Kidney (tissue), 14 donors: Measurements from ENCODE around the gene TLE1. TPM values are rescaled to one million over a fixed set of nuclear protein-coding genes. Genes with fewer than 3 reads are reported as not detected.

Experiments
- DNase-seq, 5 donors: peaks; one replicate each; pipeline ENCODE4 v3.0.0-alpha.2; 2013 to 2020
- FAIRE-seq: peaks from 2 replicates; lab custom pipeline; 2012; peaks lifted over from hg19 to GRCh38; lab: Jason Lieb, UNC
- H3K27ac ChIP-seq, 2 donors: one replicate each; pipeline ENCODE4 v1.7.0; 2013; ENCODE audit warnings: low read depth in 2 of 2, low read length in 2 of 2, inconsistent platforms in 1 of 2
- H3K27me3 ChIP-seq: one replicate; pipeline ENCODE4 v1.7.1; 2013; ENCODE audit warnings: low read length, inconsistent platforms; ENCODE audit not compliant: control insufficient read depth, insufficient read depth
- H3K36me3 ChIP-seq, 3 donors: one replicate each; pipeline versions ENCODE4 v1.7.0 to v1.7.1; 2013; ENCODE audit warnings: low read length in 3 of 3, control low read depth in 1 of 3, inconsistent platforms in 1 of 3; ENCODE audit not compliant: insufficient read depth in 3 of 3, control insufficient read depth in 2 of 3
- H3K4me1 ChIP-seq, 3 donors: one replicate each; pipeline versions ENCODE4 v1.7.0 to v1.7.1; 2013; ENCODE audit warnings: low read length in 3 of 3, inconsistent platforms in 1 of 3, low read depth in 1 of 3; ENCODE audit not compliant: control insufficient read depth in 2 of 3, insufficient read depth in 2 of 3
- H3K4me3 ChIP-seq, 3 donors: one replicate each; pipeline versions ENCODE4 v1.7.0 to v1.8.1; 2013; ENCODE audit warnings: low read length in 3 of 3, control low read depth in 1 of 3, inconsistent platforms in 1 of 3
- H3K9ac ChIP-seq, 3 donors: one replicate each; pipeline versions ENCODE4 v1.7.0 to v1.7.1; 2013; ENCODE audit warnings: low read length in 3 of 3, control low read depth in 1 of 3, inconsistent platforms in 1 of 3
- H3K9me3 ChIP-seq, 3 donors: one replicate each; pipeline versions ENCODE4 v1.7.0 to v1.7.1; 2013; ENCODE audit warnings: low read length in 3 of 3, control low read depth in 1 of 3, inconsistent platforms in 1 of 3; ENCODE audit not compliant: control insufficient read depth in 2 of 3, insufficient read depth in 1 of 3
- CTCF ChIP-seq: IDR thresholded peaks from 3 replicates; pipeline ENCODE4 v1.5.1; 2012; ENCODE audit warnings: mild to moderate bottlenecking, moderate library complexity, borderline replicate concordance; ENCODE audit not compliant: insufficient read depth; ENCODE audit errors: extremely low read depth
- intact Hi-C: fragments of 100-400 bp; cut with DNase I; formaldehyde crosslinking; loops from one replicate; pipeline ENCODE4 v1.11.1; 2022
- polyA plus RNA-seq: library from polyadenylated mRNA; stranded (reverse); fragments of 350-450 nt; fragmentation: Illumina TruSeq; extraction: RNeasy Lipid Tissue Mini Kit (QIAGEN cat#74804); gene quantifications from one replicate; pipeline ENCODE4 v1.2.3, GENCODE V29; 2014; ENCODE audit warnings: low read depth, low replicate concordance; ENCODE audit not compliant: insufficient read depth
- total RNA-seq: library from RNA; stranded (reverse); fragmentation: NEBNext Ultra II Directional; extraction: Animal tissue kit (Norgen Biotek cat#: 25700); gene quantifications from one replicate; pipeline ENCODE4 v1.2.1, GENCODE V29; 2021
- donor health status: control.
- donor health status: control.
- donor health status: control.
- donor health status: control.
- donor health status: control.
- donor health status: DM: yes; HTN: yes; CAD: no.
- donor health status: Normal renal cell carcinoma (clear cell type).

TLE1 gene
- total and polyA plus RNA-seq, 2 donors from 2014 or later: 10.8 to 52.5 TPM

- no peak for FAIRE-seq
- Histone ChIP-seq H3K9ac (no peak overlapping the region), H3K9me3 (no peaks in the 10 kb centered on the region), H3K27ac (no peak overlapping the region), H3K27me3 (no peaks in the 10 kb centered on the region), H3K4me3 (no peak overlapping the region), H3K4me1 (peaks cover 0 to 2% (median 0%) of the 10 kb centered on the region in 3 donors), H3K36me3 (no peaks in the 10 kb centered on the region)
- TF ChIP-seq CTCF: no peak
- intact Hi-C loops: no loop called here
- DNase-seq: peak in 1 of 5 donors; percentile 46
Measured at GRCh38 chr9:81542118-81542889, 147.0 kb downstream of the TLE1 start.

DNA sequence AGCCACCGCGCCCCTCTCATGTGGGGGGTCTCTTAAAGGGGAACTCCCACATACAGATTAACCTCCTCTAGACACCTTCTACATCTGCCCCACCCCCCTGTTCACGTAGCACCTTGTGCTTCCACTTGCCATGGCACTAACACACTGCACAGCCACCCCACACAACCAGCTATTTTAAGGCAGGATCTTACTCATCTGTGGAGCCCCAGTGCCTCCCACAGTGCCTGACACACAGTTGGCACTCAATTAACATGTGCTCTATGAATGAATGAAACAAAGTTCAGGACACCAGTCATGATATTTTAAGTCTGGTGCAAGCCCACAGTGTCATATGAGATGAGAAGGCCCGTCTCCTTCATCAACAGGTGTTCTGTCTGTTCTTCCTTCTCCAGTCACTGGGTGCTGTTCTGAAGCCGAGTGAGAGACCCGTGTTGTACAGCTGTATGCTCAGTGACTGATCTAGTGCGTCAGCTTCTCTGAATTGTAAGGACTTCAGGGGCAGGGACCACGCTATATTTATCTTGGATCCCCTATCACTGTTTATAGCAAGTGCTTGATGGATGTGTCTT lies 149.1 kb downstream of the TLE1 start:
- intact Hi-C loops: no loop called here
- Histone ChIP-seq H3K4me1 (peaks cover 0 to 2% (median 0%) of the 10 kb centered on the region in 3 donors), H3K27ac (no peak overlapping the region), H3K27me3 (no peaks in the 10 kb centered on the region), H3K9me3 (no peaks in the 10 kb centered on the region), H3K36me3 (no peaks in the 10 kb centered on the region), H3K9ac (no peak overlapping the region), H3K4me3 (no peak overlapping the region)
- TF ChIP-seq CTCF: no peak
- FAIRE-seq (no peak), DNase-seq (no peak)

GRCh38 chr9:81539317-81539716 lies 150.0 kb downstream of the TLE1 start:
- no peaks in the 10 kb centered on the region for H3K9me3 ChIP-seq
- no peak overlapping the region for H3K9ac ChIP-seq
- no peak overlapping the region for H3K4me3 ChIP-seq
- H3K27ac ChIP-seq: no peak overlapping the region
- no peaks in the 10 kb centered on the region for H3K36me3 ChIP-seq
- FAIRE-seq (no peak), DNase-seq (no peak)
- intact Hi-C loops: no loop called here
- H3K27me3 ChIP-seq: no peaks in the 10 kb centered on the region
- TF ChIP-seq CTCF: no peak
- H3K4me1 ChIP-seq: peaks cover 0 to 2% (median 0%) of the 10 kb centered on the region in 3 donors
